ENCODE results near the gene CDKAL1.
"Not testable (repeated sequence)": the region's sequence is repeated elsewhere in the genome, so short reads cannot be mapped to it uniquely, and the experiment has no call there.

CDKAL1 gene

DNA sequence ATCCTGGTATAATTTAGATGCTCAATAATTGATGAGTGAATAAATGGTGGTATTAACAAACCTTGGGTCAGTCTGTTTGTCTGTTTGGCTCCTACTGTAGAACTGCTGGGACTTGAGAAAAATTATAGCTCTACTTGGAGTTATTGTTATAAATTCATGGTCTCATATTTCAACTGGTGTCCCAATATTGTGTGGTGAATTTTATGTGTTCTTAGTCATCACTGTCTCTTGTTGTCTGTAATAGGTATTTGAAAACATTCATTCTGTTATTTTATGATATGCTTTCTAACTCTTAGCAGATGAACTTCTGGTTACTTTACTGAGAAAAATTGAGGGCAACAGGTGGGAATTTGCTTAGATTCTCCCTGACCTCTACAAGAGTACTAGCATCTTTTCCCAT lies 221.4 kb downstream of the CDKAL1 start:
- DNase-seq, result no peak

DNA sequence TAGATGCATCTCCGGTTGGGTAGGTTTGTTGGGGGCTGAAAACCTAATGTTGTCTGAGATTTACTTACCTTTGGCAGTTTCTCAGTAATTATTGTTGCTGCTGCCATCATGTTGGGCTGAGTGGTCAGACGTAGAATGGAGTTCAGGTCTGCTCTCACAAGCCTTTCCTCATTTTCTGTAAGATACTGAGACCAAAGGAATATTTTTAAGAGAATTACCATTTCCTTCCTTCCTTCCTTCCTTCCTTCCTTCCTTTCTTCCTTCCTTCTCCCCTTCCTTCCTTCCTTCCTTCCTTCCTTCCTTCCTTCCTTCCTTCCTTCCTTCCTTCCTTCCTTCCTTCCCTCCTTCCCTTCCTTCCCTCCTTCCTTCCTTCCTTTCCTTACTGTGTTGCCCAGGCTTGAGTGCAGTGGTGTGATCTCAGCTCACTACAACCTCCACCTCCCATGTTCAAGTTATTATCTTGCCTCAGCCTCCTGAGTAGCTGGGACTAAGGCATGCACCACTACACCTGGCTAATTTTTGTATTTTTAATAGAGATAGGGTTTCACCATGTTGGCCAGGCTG lies 222.4 kb downstream of the CDKAL1 start:
- DNase-seq, result not testable (repeated sequence)

DNA sequence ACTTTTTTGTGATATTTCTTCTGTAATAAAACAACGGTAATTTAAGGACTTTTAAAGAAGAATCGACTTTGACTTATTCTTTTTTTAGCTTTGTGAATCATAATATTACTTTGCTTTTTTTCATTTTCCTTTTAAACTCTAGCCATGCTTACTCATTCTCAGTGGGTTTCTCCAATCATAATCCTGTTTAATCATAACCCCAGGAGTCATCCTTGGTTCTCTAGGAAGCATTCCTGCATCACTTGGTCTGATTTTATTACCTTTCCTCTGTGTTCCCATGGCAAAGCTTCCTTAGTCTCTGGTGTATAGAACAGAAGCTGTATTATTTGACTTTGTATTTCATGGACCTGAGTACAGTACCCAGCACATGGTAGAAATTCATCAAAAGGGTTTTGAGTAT lies 223.5 kb downstream of the CDKAL1 start:
- no peak for DNase-seq

DNA sequence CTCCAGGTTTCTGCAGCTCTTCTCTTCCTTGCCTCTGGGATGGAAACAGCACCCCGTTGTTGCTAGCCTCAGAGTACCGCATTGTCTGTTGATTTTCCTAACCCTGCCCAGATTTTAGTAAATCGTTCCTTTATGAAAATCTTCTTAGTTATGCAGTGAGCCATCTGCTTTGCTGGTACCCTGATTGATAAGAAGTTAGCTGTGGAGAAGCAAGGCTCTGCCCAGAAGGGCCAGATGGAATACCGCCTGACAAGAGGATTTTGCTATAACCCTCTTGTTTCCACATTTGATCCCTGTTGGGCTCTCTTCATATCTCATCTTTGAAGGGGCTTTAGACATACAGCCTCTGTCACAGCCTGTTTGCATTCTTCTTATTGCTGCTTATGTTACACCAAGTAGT lies 229.0 kb downstream of the CDKAL1 start:
- DNase-seq, result no peak

DNA sequence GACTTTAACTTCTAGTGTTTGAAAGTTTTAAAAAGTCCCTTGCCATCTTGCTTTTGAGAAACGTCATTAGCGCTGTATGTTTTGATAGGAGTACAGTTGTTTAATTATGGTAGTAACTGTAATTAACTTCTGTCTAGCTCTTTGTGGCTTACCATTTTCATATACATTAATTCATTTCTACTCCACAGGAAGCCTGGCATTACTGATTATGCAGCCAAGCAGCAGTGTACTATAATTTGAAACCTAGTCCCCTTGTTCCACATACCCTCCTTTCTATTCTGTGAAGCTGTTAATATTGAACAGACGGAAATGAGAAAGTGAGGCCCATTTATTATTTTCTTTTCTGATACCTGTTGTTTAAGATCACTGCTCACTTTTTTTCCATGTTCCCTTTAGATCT lies 235.4 kb downstream of the CDKAL1 start:
- no peak for DNase-seq

DNA sequence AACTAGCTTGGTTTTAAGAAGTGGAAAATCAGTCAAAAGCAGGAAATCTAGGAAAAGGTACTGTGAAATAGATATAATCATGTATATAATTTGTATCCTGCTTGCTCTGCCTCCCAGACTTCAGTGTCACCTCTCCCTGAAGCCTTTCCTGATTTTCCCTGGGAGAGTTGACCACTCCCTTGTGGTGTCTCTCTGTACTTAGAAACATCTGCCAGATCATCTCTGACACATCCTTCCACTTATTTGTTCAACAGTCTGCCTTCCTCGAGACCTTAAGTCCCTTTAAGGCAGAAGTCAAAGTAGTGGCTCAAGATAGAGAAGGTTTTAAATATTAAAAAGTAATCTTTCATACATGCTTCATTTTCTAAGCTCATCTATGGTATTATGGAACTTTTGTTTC lies 236.5 kb downstream of the CDKAL1 start:
- no peak for DNase-seq

DNA sequence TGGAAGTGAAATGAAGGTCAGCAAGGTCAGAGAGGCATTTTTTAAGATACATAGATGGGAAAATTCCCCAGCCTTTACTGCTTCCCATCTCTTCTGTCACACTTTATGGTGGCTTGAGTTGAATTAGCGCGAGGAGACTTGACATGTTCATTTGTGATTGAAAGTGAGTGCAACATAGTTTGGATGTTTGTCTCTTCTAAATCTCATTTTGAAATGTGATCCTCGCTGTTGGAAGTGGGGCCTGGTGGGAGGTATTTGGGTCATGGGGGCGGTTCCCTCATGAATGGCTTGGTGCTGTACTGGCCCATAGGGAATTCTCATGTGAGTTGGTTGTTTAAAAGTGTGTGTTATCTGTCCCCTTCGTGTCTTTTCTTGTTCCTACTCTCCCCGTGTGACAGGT lies 237.2 kb downstream of the CDKAL1 start:
- DNase-seq, result no peak

DNA sequence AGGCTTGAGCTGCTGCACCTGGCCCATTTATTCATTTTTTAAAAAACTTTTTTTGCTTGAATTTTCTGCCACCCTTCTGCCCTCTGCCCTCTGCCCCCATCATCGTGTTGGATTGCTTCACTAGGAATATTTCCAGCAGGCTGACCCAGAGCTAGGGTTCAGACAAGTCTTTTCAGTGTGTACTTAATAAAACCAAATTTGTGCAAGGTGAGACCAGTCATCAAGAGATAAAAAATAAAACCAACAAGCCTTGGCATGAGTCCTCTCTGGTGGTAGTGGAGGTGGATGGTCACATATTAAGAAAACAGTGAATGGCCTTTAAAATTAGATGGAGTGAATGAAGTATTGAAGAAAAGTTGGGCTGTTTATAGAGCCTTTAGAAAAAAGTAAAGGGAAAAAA lies 239.6 kb downstream of the CDKAL1 start:
- DNase-seq, result no peak

DNA sequence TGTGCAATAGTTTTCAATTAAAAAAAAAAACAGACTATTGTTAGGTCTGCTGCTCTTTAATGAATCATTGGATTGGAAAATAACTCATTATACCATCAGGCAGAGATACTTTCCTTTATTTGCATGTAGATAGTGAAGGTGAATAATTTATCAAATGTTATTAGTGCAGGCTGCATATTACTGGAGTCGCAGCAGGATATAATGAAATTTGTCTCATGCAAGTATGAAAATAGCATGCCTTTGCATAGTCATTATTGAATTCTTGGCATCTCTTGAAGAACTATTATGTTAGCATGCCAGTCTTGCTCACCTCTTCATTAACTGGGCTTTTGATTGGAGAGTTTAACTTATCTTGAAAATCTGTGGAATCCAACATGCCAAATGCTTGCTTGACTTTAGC lies 241.7 kb downstream of the CDKAL1 start:
- no peak for DNase-seq

DNA sequence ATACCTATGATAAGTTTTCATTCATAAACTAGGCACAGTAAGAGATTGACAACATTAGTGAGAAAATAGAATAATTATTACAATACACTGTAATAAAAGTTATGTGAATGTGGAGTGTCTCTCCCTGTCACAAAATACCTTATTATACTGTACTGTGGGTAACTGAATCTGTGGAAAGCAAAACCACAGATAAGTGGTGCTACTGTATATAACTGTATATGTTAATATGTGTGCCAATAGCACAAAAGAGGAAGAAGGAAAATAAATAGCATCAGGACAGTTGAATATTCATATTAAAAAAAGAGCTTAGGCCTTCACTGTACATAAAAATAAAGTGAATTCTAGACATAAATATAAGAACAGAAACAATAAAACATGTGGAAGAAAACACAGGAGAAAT lies 243.5 kb downstream of the CDKAL1 start:
- no peak for DNase-seq

DNA sequence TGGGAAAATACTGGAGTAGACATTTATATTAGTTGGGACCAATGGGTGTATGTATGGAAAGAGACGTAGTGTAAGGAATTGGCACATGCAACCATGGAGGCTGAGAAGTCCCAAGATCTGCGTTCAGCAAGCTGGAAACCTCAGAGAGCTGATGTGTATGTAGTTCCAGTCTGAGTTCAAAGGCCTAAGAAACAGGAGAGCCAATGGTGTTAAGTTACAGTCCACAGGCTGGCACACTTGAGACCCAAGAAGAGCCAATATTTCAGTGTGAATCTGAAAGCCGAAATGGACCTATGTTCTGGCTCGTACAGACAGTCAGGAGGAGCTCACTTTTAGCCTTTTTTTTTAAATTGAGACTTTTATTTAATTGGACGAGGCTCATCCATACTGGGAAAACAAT lies 244.2 kb downstream of the CDKAL1 start:
- DNase-seq, result no peak

DNA sequence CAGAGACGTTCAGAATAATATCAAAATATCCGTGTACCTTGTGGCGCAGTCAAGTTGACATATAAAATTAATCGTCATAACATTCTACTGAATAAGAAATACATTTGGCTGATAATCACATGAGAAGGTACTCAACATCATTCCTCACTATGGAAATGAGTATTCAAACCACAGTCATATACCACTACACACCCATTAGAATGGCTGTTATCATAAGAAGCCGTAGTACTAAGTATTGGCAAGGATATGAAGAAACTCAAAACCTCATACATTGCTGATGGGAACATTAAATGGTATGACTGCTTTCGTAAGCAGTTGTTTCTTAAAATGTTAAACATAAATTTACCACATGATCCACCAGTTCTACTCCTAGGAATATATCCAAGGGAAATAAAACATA lies 244.7 kb downstream of the CDKAL1 start:
- DNase-seq, result no peak

DNA sequence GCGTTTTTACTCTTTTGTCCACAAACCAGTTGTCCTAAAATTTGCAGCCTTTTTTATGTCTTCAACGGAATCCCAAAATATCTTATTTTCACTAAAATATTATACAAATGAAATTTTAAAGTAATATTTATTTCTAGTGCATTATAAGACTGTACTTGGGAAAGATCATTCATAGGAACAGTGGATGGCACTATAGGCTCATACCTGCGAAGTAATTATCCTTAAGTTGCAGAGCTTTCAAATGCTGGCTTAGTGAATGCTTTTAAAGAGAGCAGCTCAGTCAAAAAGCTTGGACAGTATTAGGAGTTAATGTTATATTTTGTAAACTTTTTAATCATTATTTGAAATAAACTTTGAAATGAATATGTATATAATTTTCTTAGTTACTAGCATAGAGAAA lies 254.9 kb downstream of the CDKAL1 start:
- DNase-seq, result no peak

DNA sequence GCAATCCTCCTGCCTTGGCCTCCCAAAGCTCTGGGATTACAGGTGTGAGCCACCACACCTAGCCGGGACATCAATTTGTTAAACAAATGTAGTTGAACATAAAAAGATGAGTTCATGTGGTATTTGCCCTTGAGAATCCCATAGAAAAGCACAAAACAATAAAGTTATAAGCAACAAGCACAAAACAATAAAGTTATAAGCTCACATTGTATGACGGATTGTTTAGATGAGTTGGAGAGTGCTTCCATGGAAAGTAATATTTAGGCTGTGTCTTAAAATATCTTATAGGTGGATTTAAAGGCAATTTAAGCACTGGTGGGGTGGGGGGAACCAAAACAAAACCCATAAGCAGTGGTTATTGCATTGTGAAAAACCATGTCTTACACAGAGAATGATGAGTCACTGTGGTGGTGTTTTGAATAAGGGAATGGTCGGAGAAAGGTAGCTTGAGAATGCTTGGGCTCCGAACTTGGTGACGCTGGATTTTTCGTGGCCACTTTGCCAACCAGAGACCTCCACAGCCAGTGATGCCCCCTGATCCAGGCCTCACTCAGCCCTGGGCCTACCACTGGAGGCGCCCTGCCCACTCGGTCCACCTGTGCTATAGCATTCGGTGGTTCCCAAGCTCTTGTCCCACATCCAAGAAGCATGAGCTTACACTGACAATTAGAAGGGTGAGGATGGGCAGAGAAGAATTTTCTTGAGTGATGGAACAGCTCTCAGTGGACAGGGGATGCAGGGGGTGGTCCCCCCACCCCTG lies 256.0 kb downstream of the CDKAL1 start:
- no peak for DNase-seq

DNA sequence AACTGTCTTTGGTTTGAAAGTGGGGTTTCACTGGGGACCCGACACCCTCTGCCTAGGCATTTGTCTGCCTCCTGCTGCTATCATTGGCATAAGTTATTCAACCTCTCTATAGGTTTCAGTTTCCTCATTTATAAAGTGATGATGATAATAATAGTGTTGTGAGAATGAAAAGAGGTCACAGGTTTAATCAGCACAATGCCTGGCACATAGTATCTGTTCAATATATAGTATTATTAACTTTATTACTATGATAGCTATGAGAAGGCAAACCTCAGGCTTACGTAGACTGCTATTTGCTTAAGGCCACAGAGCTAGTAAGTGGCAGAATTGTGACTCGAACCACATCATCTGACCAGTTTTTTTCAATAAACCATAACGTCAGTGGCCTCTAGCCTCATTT lies 256.8 kb downstream of the CDKAL1 start:
- DNase-seq, result no peak

DNA sequence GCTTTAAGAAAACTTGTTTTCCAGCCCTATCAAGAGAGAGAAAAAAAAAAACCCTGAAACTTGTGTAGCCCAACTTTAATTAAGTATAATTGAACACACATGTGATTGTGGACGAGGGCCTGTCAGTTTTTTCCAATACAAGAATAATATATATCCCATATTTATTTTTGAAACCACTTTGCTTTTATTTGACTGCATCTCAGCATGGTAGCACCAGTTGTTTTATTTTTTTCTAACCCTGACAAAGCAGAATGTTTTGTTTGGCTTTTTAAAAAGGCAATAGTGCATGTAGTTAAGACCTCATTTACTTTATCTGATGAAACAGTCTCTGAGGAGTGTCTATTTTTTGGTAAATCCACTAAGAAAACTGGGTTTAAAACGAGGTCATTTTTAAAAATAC lies 257.7 kb downstream of the CDKAL1 start:
- no peak for DNase-seq

DNA sequence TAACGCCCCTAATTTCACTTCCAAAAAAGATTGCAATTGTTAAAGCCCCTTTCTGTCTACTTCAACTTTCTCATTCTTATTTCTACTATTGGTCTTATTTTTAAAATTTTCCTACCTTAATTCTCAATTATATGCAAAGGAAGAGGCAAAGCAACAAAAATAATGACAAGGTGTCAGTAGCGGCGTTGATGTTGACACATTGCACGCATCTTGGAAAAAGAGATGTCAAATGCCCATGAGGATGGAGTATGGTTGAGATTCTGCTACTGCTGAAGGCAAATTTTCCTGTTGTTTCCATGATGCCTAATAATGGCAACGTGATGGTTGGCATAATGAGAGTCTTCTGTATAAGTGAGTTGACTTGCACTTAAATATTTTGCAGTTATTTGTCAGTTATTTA lies 258.9 kb downstream of the CDKAL1 start:
- no peak for DNase-seq

DNA sequence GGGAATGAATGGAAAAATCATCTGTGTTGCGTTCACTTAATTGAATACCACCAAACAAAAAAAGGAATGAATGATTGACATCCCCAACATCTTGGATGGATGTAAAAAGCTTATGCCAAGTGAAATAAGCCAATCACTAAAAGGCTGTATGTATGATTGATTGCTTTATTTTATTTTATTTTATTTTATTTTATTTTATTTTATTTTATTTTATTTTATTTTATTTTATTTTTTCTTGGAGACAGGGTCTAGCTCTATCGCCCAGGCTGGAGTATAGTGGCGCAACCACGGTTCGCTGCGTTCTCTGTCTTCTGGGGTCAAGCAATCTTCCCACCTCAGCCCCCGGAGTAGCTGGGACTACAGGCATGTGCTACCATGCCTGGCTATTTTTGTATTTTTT lies 263.3 kb downstream of the CDKAL1 start:
- DNase-seq, result no peak

DNA sequence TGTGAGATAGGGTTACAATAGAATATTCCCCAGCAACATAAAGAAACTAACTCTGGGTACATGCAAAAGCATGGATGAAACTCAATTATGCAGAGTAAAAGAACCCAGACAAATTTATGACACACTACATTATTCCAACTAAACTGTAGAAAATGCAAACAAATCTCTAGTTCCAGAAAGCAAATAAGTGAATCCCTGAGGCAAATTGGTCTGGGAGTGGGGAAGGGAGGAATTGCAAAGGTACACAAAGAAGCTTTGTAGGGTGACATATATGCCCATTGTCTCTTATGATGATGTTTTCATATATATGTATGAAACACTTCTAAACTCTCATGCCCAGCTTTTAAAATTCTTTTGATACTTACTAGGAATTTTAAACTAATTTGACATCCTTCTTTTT lies 266.0 kb downstream of the CDKAL1 start:
- DNase-seq, result no peak

DNA sequence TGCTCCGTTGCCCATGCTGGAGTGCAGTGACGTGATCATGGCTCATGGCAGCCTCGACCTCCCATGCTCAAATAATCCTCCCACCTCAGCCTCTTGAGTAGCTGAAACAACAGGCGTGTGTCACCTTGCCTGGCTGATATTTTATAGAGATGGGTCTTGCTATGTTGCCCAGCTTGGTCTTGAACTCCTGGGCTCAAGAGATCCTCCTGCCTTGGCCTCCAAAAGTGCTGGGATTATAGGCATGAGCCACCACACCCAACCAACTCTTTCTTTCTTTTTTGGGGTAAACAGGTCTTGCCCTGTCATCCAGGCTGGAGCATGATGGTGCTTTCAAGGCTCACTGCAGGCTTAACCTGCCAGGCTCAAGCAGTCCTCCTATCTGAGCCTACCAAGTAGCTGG lies 266.4 kb downstream of the CDKAL1 start:
- no peak for DNase-seq

DNA sequence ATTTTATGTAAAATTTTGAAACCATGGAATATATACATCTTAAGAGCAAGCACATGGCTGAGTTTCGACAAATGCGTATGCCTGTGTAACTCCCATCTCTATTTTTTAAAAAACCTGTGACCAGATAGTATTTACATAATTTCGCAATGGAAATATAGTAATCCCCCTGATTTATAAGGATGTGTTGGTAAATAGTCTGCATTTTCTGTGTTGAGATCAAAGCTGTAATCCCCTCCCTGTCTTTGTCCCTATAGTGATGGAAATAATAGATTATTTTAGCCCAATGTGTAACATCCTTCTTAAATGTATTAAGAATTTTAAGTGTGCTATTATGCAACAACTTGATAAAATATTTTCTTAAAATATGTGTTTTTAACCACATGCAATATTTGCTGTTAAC lies 267.3 kb downstream of the CDKAL1 start:
- DNase-seq, result no peak

DNA sequence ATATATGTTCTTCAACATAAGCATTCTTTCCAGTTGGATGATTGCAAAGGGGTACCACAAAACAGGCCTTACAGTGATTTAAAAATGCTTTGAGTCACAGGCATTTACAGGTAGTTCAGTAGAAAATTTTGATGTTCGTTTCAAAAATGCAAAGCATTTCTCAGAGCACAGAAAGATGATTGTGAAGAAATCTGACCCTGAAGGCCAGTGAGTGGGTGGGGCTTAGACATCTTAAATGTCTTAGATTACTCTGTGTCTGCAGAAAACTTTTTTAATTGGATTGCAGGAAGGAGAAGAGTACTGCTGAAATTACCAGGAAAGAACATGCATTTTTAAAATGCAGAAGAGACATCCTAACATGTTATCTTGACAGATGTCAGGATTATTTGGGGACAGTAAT lies 268.3 kb downstream of the CDKAL1 start:
- no peak for DNase-seq

DNA sequence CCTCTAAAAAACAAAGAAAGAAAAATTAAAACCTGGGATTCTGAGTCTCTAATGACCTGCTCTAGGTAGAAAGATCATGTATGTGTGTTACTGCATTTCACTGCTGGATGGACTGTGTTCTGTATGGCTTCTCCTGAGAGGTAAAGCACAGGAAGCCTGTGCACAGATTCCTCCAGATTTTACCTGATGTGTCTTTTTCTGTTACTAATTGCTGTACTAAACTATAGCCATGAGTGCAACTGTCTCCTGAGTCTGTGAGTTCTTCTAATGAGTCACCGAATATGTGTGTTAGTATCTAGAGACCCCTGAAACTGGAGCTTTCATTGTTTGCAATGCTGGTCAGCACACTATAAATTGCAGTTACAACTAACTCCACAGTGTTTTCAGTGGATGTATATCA lies 270.8 kb downstream of the CDKAL1 start:
- DNase-seq, result no peak

DNA sequence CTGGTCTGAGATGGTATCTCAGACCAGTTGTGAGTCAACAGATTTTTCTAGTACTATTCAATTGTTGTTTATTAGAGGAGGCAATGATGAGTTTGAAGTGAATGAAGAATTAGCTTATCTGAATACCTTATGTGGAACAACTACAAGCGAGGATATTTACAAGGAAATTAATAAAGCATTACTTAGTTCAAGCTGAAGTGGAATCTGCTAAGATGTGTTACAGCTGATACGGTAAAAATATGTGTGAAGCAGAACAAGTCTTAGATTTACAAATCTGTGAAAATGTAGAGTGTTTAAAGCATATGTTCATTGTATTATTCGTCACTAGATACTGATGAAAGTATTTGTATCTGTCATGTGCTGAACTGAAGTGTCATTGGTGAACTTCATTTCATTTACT lies 272.4 kb downstream of the CDKAL1 start:
- no peak for DNase-seq

DNA sequence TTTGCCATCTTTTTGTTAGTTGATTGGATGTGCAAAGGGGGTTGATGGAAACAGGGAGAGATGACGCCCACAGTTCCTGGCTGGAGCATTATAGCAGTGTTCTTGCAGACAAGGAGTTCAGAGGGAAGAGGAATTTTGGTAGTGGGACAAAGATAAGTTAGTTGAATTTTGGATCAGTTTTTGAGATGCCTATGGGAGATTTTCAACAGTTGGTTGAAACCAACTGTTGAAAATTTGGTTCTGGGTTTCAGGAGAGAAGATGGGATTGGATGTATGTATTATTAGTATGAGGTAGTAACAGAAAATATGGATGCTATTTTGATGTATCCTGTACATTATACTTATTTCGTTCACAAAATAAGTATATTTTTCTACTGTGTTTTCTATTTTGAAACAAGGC lies 274.2 kb downstream of the CDKAL1 start:
- DNase-seq, result no peak

Measured in 8988T (cell line).